ENCODE data around the gene SMIM14. TPM values are rescaled to one million over a fixed set of nuclear protein-coding genes. Genes with fewer than 3 reads are reported as not detected.

Gene SMIM14
- 17.2 and 39.1 TPM in 2 replicates for total RNA-seq

GRCh38 chr4:39638354-39639239, at the start of gene SMIM14:
SMIM14 (minus strand) TSS chr4:39638865; CDS start chr4:39605145, 33,720 bp downstream.

GRCh38 chr4:39527296-39528060, 111.2 kb downstream of the SMIM14 start, which contains the start of gene UGDH:
UGDH (minus strand) TSS chr4:39527439; CDS start chr4:39521512, 5,927 bp downstream.

Other genes with a start within 250 kb of the SMIM14 start
- not detected in 2 replicates for gene KLB, start 231.9 kb downstream of the SMIM14 start, total RNA-seq
- 3,460 and 5,118 TPM in 2 replicates for gene RPL9, start 179.9 kb downstream of the SMIM14 start, total RNA-seq
- gene LIAS, start 179.8 kb downstream of the SMIM14 start, total RNA-seq, result 7.1 and 8.9 TPM in 2 replicates
- 69.8 and 85.0 TPM in 2 replicates for gene UGDH, start 111.4 kb downstream of the SMIM14 start, total RNA-seq
- gene UBE2K, start 59.3 kb upstream of the SMIM14 start, total RNA-seq, result 11.9 and 44.5 TPM in 2 replicates

All from pericardium fibroblast (primary cell).